MM.1S (cell line): ENCODE results near the gene PACRG.

Experiments
- DNase-seq: peaks from one replicate; pipeline ENCODE4 v3.0.0-alpha.2; 2015
- H2AFZ ChIP-seq: fragments of 300-600 bp; sonication (generic); 2 replicates; pipeline ENCODE4 v1.6.0; 2016; ENCODE audit warnings: antibody characterized with exemption, low read length
- H3F3A ChIP-seq: fragments of 300-600 bp; sonication (generic); 2 replicates; pipeline ENCODE4 v1.6.1; 2016; ENCODE audit warnings: mild to moderate bottlenecking, antibody characterized with exemption, low read length, moderate library complexity, mixed read lengths; ENCODE audit not compliant: insufficient read depth
- H3K27ac ChIP-seq: fragments of 300-600 bp; sonication (generic); 2 replicates; pipeline ENCODE4 v1.5.1; 2016; ENCODE audit warnings: mild to moderate bottlenecking, low read length
- H3K27me3 ChIP-seq: fragments of 300-600 bp; sonication (generic); replicated peaks from 2 replicates; pipeline ENCODE4 v1.6.0; 2016; ENCODE audit warnings: low read length; ENCODE audit not compliant: insufficient read depth
- H3K36me3 ChIP-seq: fragments of 300-600 bp; sonication (generic); replicated peaks from 2 replicates; pipeline ENCODE4 v1.6.1; 2016; ENCODE audit warnings: mild to moderate bottlenecking, low read length, mixed read lengths; ENCODE audit not compliant: insufficient read depth
- H3K4me1 ChIP-seq: fragments of 300-600 bp; sonication (generic); 2 replicates; pipeline ENCODE4 v1.6.1; 2016; ENCODE audit warnings: low read length, mixed read lengths
- H3K4me2 ChIP-seq: fragments of 300-600 bp; sonication (generic); 2 replicates; pipeline ENCODE4 v1.6.0; 2016; ENCODE audit warnings: low read depth, low read length
- H3K4me3 ChIP-seq: fragments of 300-600 bp; sonication (generic); 2 replicates; pipeline ENCODE4 v1.5.1; 2016; ENCODE audit warnings: low read length, mixed read lengths
- H3K79me2 ChIP-seq: fragments of 300-600 bp; sonication (generic); 2 replicates; pipeline ENCODE4 v1.6.1; 2016; ENCODE audit warnings: mixed run types, low read length, mixed read lengths
- H3K9ac ChIP-seq: fragments of 300-600 bp; sonication (generic); 2 replicates; pipeline ENCODE4 v1.6.1; 2016; ENCODE audit warnings: low read length, mixed read lengths
- H3K9me2 ChIP-seq: fragments of 300-600 bp; sonication (generic); replicated peaks from 2 replicates; pipeline ENCODE4 v1.6.1; 2016; ENCODE audit warnings: mild to moderate bottlenecking, low read length, mixed read lengths; ENCODE audit not compliant: insufficient read depth
- H3K9me3 ChIP-seq: fragments of 300-600 bp; sonication (generic); replicated peaks from 2 replicates; pipeline ENCODE4 v1.6.1; 2016; ENCODE audit warnings: mild to moderate bottlenecking, low read length, mixed read lengths; ENCODE audit not compliant: insufficient read depth
- H4K20me1 ChIP-seq: fragments of 300-600 bp; sonication (generic); 2 replicates; pipeline ENCODE4 v1.6.1; 2016; ENCODE audit warnings: mild to moderate bottlenecking, low read length, moderate library complexity, mixed read lengths; ENCODE audit not compliant: insufficient read depth
- EZH2 ChIP-seq: fragments of 300-600 bp; sonication (generic); optimal IDR thresholded peaks from 2 replicates; pipeline ENCODE3; 2017; ENCODE audit warnings: low read depth, mild to moderate bottlenecking, antibody characterized with exemption, low read length, mixed read lengths
- EZH2phosphoT487 ChIP-seq: fragments of 300-600 bp; sonication (generic); IDR thresholded peaks from 2 replicates; pipeline ENCODE4 v1.6.1; 2018; ENCODE audit warnings: antibody characterized with exemption, low read length
- TF ChIP-seq, protein P1 (sequence below): fragments of 300-600 bp; sonication (generic); IDR thresholded peaks from 2 replicates; pipeline ENCODE4 v1.5.1; 2016; ENCODE audit warnings: antibody characterized with exemption, low read length, mixed read lengths

Gene PACRG

GRCh38 chr6:162833776-162834175 lies 106.0 kb downstream of the PACRG start:
- Histone ChIP-seq H3K4me1 (no peaks in the 10 kb centered on the region), H3K79me2 (no peaks in the 10 kb centered on the region), H2AFZ (no peak overlapping the region), H3K9ac (no peak overlapping the region), H3K36me3 (no peaks in the 10 kb centered on the region), H3K9me2 (no peaks in the 10 kb centered on the region), H3K4me2 (no peak overlapping the region), H3F3A (no peaks in the 10 kb centered on the region), H4K20me1 (no peaks in the 10 kb centered on the region), H3K4me3 (no peak overlapping the region), H3K27ac (no peak overlapping the region), H3K9me3 (no peaks in the 10 kb centered on the region), H3K27me3 (no peaks in the 10 kb centered on the region)
- no peak for TF ChIP-seq EZH2
- no peak for TF ChIP-seq EZH2phosphoT487
- TF ChIP-seq, protein P1, sequence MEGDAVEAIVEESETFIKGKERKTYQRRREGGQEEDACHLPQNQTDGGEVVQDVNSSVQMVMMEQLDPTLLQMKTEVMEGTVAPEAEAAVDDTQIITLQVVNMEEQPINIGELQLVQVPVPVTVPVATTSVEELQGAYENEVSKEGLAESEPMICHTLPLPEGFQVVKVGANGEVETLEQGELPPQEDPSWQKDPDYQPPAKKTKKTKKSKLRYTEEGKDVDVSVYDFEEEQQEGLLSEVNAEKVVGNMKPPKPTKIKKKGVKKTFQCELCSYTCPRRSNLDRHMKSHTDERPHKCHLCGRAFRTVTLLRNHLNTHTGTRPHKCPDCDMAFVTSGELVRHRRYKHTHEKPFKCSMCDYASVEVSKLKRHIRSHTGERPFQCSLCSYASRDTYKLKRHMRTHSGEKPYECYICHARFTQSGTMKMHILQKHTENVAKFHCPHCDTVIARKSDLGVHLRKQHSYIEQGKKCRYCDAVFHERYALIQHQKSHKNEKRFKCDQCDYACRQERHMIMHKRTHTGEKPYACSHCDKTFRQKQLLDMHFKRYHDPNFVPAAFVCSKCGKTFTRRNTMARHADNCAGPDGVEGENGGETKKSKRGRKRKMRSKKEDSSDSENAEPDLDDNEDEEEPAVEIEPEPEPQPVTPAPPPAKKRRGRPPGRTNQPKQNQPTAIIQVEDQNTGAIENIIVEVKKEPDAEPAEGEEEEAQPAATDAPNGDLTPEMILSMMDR: no peak
- DNase-seq: no peak

GRCh38 chr6:162845972-162846371 lies 118.2 kb downstream of the PACRG start:
- Histone ChIP-seq H3K79me2 (no peaks in the 10 kb centered on the region), H3F3A (no peaks in the 10 kb centered on the region), H3K27ac (no peak overlapping the region), H3K4me1 (no peaks in the 10 kb centered on the region), H4K20me1 (no peaks in the 10 kb centered on the region), H3K9me3 (no peaks in the 10 kb centered on the region), H3K4me3 (no peak overlapping the region), H3K9me2 (no peaks in the 10 kb centered on the region), H3K9ac (no peak overlapping the region), H3K4me2 (no peak overlapping the region), H2AFZ (no peak overlapping the region), H3K36me3 (no peaks in the 10 kb centered on the region), H3K27me3 (no peaks in the 10 kb centered on the region)
- TF ChIP-seq EZH2 (no peak), EZH2phosphoT487 (no peak)
- TF ChIP-seq, protein P1: no peak
- no peak for DNase-seq

GRCh38 chr6:162846723-162847122 lies 118.9 kb downstream of the PACRG start:
- TF ChIP-seq, protein P1: no peak
- TF ChIP-seq EZH2phosphoT487: no peak
- no peak for TF ChIP-seq EZH2
- H4K20me1 ChIP-seq: no peaks in the 10 kb centered on the region
- H3K36me3 ChIP-seq: no peaks in the 10 kb centered on the region
- H3K9ac ChIP-seq: no peak overlapping the region
- H3K9me3 ChIP-seq: no peaks in the 10 kb centered on the region
- DNase-seq: no peak
- H3K4me3 ChIP-seq: no peak overlapping the region
- H3F3A ChIP-seq: no peaks in the 10 kb centered on the region
- H3K4me1 ChIP-seq: no peaks in the 10 kb centered on the region
- no peaks in the 10 kb centered on the region for H3K79me2 ChIP-seq
- H3K4me2 ChIP-seq: no peak overlapping the region
- no peak overlapping the region for H3K27ac ChIP-seq
- H3K9me2 ChIP-seq: no peaks in the 10 kb centered on the region
- H2AFZ ChIP-seq: no peak overlapping the region
- no peaks in the 10 kb centered on the region for H3K27me3 ChIP-seq
